Neutrophil (primary cell): ENCODE results near the gene IFITM2.
"Not testable (repeated sequence)": the region's sequence is repeated elsewhere in the genome, so short reads cannot be mapped to it uniquely, and the experiment has no call there.

ENCODE experiments used
- H3K27ac ChIP-seq: fragments of 200-600 bp; sonication (generic); 2 replicates; pipeline ENCODE4 v1.5.1; 2016; ENCODE audit warnings: mild to moderate bottlenecking, moderate library complexity
- H3K27me3 ChIP-seq: fragments of 200-600 bp; sonication (generic); 2 replicates; pipeline ENCODE4 v1.6.0; 2016; ENCODE audit warnings: mild to moderate bottlenecking
- H3K36me3 ChIP-seq: fragments of 200-600 bp; sonication (generic); 2 replicates; pipeline ENCODE4 v1.5.1; 2017
- H3K4me1 ChIP-seq, 2 experiments: fragments of 200-600 bp in 1 of 2; sonication (generic) in 1 of 2; 1 replicate in 1 of 2; 2 replicates in 1 of 2; pipeline versions ENCODE4 v1.5.1 to v1.6.1; 2013 to 2016; ENCODE audit warnings: low read depth in 1 of 2, low read length in 1 of 2, mild to moderate bottlenecking in 1 of 2, moderate library complexity in 1 of 2; ENCODE audit not compliant: control insufficient read depth in 1 of 2, insufficient read depth in 1 of 2
- H3K4me3 ChIP-seq, 2 experiments: fragments of 200-600 bp in 1 of 2; sonication (generic) in 1 of 2; 1 replicate in 1 of 2; 2 replicates in 1 of 2; pipeline ENCODE4 v1.5.1; 2013 to 2016; ENCODE audit warnings: low read depth in 1 of 2, low read length in 1 of 2, mild to moderate bottlenecking in 1 of 2, moderate library complexity in 1 of 2
- H3K9me3 ChIP-seq: fragments of 200-600 bp; sonication (generic); 2 replicates; pipeline ENCODE4 v1.5.1; 2016
- TF ChIP-seq, protein P1 (sequence below): fragments of 200-600 bp; sonication (generic); IDR thresholded peaks from 2 replicates; pipeline ENCODE4 v1.5.1; 2016; ENCODE audit warnings: antibody characterized with exemption

IFITM2 gene

DNA sequence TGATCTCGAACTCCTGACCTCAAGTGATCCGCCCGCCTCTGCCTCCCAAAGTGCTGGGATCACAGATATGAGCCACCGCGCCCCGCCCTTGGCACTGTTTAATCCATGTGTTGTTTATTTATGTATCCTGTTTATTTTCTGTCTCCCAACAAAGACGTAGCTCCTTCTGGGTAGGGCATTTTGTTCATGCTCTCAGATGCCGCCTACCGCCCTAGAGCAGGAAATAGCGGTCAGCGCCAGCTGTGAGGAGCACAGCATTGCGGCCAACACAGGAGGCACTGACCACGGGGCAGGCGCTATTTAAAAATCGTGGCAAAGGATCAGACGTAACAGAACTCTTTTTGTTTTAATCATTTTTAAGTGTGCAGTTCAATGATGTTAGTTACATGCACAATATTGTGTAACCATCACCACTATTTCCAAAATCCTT is 38.9 kb upstream of the IFITM2 start:
- not testable (repeated sequence) for H3K9me3 ChIP-seq, H3K27me3 ChIP-seq, H3K36me3 ChIP-seq
- Histone ChIP-seq H3K27ac (peak overlapping the region; percentile 100), H3K4me1 (peaks cover 35 to 38% of the 10 kb centered on the region in 2 experiments), H3K4me3 (peak overlapping the region; percentile 79 to 99)
- TF ChIP-seq, protein P1, sequence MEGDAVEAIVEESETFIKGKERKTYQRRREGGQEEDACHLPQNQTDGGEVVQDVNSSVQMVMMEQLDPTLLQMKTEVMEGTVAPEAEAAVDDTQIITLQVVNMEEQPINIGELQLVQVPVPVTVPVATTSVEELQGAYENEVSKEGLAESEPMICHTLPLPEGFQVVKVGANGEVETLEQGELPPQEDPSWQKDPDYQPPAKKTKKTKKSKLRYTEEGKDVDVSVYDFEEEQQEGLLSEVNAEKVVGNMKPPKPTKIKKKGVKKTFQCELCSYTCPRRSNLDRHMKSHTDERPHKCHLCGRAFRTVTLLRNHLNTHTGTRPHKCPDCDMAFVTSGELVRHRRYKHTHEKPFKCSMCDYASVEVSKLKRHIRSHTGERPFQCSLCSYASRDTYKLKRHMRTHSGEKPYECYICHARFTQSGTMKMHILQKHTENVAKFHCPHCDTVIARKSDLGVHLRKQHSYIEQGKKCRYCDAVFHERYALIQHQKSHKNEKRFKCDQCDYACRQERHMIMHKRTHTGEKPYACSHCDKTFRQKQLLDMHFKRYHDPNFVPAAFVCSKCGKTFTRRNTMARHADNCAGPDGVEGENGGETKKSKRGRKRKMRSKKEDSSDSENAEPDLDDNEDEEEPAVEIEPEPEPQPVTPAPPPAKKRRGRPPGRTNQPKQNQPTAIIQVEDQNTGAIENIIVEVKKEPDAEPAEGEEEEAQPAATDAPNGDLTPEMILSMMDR, result peak; percentile 66

DNA sequence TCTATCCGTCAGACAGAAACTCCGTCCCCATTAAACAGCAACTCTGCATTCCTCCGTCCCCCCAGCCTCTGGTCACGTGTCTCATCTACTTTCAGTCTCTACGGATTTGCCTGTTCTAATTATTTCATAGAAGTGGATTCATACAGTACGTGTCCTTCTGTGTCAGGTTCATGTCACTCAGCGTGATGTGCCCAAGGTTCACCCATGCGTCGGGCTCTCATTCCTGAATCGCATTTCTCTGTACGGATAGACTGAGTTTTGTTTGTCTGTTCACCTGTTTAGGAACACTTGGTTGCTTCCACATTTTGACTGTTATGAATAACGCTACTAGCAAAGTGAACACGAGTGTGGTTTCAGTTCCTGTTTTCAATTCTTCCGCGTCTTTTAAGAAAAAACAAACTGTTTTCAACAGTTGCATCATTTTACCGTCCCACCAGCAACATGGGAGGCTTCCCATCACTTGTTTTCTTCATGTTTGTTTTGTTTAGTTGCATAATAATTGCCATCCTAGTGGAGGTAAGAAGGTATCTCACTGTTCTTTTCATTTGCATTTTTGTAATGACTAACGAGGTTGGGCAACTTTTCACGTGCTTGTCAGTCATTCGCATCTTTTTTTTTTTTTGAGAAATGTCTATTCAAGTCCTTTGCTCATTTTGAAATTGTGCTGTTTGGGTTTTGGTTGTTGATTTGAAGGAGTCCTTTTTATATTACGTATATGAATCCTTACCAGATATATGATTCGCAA is 38.3 kb upstream of the IFITM2 start:
- Histone ChIP-seq H3K4me3 (peak overlapping the region; percentile 79 to 99), H3K27ac (peak overlapping the region; percentile 100)

DNA sequence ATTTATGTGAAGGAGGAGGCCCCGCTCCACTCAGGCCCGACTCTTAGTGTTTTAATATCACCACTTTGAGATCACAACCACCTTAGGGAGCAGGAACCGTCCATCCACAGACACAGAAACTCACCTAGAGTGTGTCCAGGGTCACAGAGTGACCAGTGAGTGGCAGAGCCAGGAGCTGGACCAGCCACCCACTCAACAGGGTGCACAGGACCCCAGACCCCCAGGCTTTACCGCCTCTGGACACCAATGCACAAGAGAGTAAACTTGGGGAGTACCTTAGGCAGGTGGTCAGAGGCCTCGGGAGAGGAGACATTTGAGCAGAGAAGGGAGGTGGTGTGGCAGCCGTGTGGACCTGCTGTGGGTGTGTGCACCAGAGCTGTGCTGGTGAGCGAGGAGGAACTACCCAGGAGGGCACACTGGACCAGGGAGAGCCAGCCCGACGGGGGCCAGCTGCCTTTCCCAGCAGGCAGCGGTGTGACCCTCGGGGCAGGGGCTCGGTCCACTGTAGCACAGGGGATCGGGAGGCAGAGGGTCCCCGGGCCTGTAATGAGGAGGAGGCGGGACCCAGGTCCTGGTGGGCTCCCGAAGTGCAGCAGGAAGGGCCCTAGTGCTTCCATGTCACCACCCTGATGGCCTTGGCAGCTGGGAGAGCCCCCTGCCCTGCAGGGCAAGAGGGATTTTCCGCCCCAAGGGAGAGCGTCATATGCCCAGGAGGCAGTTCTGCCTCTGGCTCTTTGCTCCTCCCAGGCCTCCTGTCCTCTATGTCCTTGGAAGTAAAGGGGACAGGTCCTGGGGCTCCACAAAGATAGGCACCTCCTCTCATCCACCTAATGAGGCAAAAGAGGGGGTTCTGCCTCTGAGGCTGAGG is 36.9 kb upstream of the IFITM2 start:
- TF ChIP-seq, protein P1, result no peak
- H3K4me1 ChIP-seq, result peaks cover 45 to 55% of the 10 kb centered on the region in 2 experiments
- peak overlapping the region; percentile 10 to 40 for H3K4me3 ChIP-seq
- peak overlapping the region; percentile 100 for H3K27ac ChIP-seq
- no peaks in the 10 kb centered on the region for H3K36me3 ChIP-seq
- H3K9me3 ChIP-seq, result no peaks in the 10 kb centered on the region
- H3K27me3 ChIP-seq, result no peaks in the 10 kb centered on the region

More for the DNA sequence above, 38.3 kb upstream of the IFITM2 start:
- peaks cover 36 to 43% of the 10 kb centered on the region in 2 experiments for H3K4me1 ChIP-seq
- TF ChIP-seq, protein P1, result peak; percentile 93
- no peaks in the 10 kb centered on the region for H3K36me3 ChIP-seq
- no peaks in the 10 kb centered on the region for H3K9me3 ChIP-seq
- no peaks in the 10 kb centered on the region for H3K27me3 ChIP-seq

DNA sequence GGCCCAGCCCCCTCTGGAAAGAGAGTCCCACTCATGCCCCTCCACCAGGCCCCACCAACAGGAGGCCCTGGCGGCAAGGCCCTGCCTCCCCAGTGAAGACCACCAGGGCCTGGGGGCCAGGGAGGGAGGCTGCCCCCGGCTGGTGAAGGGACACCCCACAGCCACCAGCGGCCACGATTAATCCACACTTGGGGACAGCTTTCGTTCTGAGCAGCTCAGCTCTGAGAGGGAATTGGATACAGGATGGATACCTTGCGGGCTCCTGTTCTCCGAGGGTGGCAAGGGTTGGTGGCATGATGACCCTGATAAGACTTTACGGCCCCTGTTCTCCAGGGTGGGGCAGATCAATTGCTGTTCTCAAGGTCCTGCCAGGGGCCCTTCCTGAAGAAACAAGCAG is 36.3 kb upstream of the IFITM2 start:
- Histone ChIP-seq H3K27me3 (no peaks in the 10 kb centered on the region), H3K36me3 (no peaks in the 10 kb centered on the region), H3K4me1 (peaks cover 45 to 60% of the 10 kb centered on the region in 2 experiments), H3K4me3 (no peak overlapping the region), H3K9me3 (no peaks in the 10 kb centered on the region), H3K27ac (peak overlapping the region; percentile 100)
- TF ChIP-seq, protein P1, result no peak

DNA sequence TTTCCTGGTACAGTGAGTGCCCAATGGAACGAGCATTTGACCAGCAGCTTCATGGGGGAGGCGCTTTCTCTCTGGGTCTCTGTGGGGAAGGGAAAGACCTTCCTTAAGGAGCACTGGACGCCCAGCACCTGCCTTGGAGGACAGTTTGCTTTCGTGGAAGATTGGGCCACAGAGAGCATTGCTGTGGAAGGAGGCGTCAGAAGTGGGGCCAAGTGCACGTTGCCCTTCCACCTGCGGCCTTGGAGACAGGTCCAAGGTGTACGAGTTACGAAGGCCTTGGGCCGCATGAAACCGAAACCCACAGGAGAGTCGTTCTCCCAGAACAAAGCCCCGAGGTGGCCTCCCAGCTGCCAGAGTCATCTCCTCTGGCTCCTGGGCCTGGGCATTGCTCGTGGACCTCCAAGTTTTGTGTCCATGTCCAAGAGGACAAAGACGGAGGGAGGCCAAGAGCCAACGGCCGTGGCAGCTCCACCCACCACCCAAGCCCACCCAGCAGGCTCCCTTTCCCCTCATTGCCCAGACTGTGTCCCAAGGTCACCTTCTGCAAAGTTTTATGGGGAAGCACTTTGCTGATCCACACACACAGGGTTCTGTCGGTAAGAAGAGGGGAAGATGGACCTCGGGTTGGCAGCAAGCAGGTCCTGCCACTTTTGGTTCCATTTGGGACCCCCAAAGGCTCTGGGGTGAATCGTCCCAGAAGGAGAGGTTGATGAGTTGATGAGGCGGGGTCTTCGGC is 35.3 kb upstream of the IFITM2 start:
- H3K4me3 ChIP-seq, result no peak overlapping the region
- peaks cover 41 to 70% of the 10 kb centered on the region in 2 experiments for H3K4me1 ChIP-seq
- no peaks in the 10 kb centered on the region for H3K36me3 ChIP-seq
- H3K27ac ChIP-seq, result peak overlapping the region; percentile 34
- H3K27me3 ChIP-seq, result peaks cover 7% of the 10 kb centered on the region
- TF ChIP-seq, protein P1, result no peak
- H3K9me3 ChIP-seq, result no peaks in the 10 kb centered on the region
